Measurements from ENCODE around the gene TRIOBP. TPM values are rescaled to one million over a fixed set of nuclear protein-coding genes. Genes with fewer than 3 reads are reported as not detected.

Gene TRIOBP
- 104 TPM in 2 replicates for total RNA-seq
- polyA plus RNA-seq, result 53.8 and 60.6 TPM in 2 replicates
- 63.6 and 79.0 TPM in 2 replicates for polyA plus RNA-seq (2011; cell fraction: cytosol; rRNA removed)
- 47.6 and 54.0 TPM in 2 replicates for polyA plus RNA-seq (2011; cell fraction: nucleus; rRNA removed)
- polyA plus RNA-seq (2012), result 54.5 and 57.2 TPM in 2 replicates
- 107 and 137 TPM in 2 replicates for polyA minus RNA-seq
- polyA minus RNA-seq (2011; cell fraction: cytosol; rRNA and poly(A)+ RNA removed), result 14.3 TPM
- polyA minus RNA-seq (2011; cell fraction: nucleus; rRNA and poly(A)+ RNA removed), result 37.7 and 39.5 TPM in 2 replicates
- percentile 62 among the genes with signal in this experiment for Bru-seq, nascent RNA
- BruChase-seq, experiment 1, labeled RNA remaining after a 6-hour chase, result percentile 77 among the genes with signal in this experiment
- percentile 72 among the genes with signal in this experiment for BruChase-seq, experiment 2, labeled RNA remaining after a 2-hour chase
- long read RNA-seq, transcript TRIOBP-203 (14 exons, 2,324 nt), result major isoform, 314 of 573 reads
- long read RNA-seq, transcript TRIOBP-205 (8 exons, 2,125 nt), result minor isoform, 50 of 573 reads
- long read RNA-seq, partial matches to known transcripts, result 67 of 573 reads
- long read RNA-seq, other reads (novel, unspliced or antisense), result 142 of 573 reads

GRCh38 chr22:37696657-37697537 is at the start of gene TRIOBP:
TSS of gene TRIOBP (plus strand) at chr22:37697048. CDS start at chr22:37701366, 4,318 bp downstream.
- Histone ChIP-seq H3K36me3 (ENCODE audit: control insufficient read depth in 2 of 2, extremely low read depth in 1 of 2, insufficient read depth in 2 of 2, low read length in 2 of 2) (peaks cover 0 to 14% of the 10 kb centered on the region in 2 experiments), H3K27me3 (ENCODE audit: control insufficient read depth in 2 of 2, insufficient read depth in 2 of 2, low read length in 2 of 2) (no peaks in the 10 kb centered on the region), H3K9me1 (replicated peaks; ENCODE audit: control insufficient read depth, extremely low read depth, insufficient read depth, low read length) (no peaks in the 10 kb centered on the region), H3K4me3 (replicated peaks in 1 of 3; ENCODE audit: insufficient read depth in 1 of 3, low read depth in 1 of 3, low read length in 3 of 3) (no peak within 1 kb of the TSS), H3K4me2 (ENCODE audit: insufficient read depth, low read length) (peak within 1 kb of the TSS; percentile 67), H3K79me2 (ENCODE audit: control insufficient read depth, insufficient read depth, low read length) (no peaks in the 10 kb centered on the region), H3K27ac (ENCODE audit: insufficient read depth, low read depth, low read length) (no peak within 1 kb of the TSS), H3K9me3 (replicated peaks; ENCODE audit: control insufficient read depth, insufficient read depth, low read length) (no peaks in the 10 kb centered on the region), H4K20me1 (replicated peaks; ENCODE audit: control insufficient read depth, extremely low read depth, insufficient read depth, low read length) (no peaks in the 10 kb centered on the region), H3K9ac (replicated peaks; ENCODE audit: extremely low read depth, insufficient read depth, low read length) (no peak within 1 kb of the TSS), H3K4me1 (ENCODE audit: control insufficient read depth, extremely low read depth, insufficient read depth, low read length) (peaks cover 11% of the 10 kb centered on the region), H2AFZ (ENCODE audit: low read depth, low read length) (peak within 1 kb of the TSS; percentile 55)
- TF ChIP-seq FOS (IDR thresholded peaks at IDR 0.05; ENCODE audit: borderline replicate concordance, insufficient read depth, low read length) (peak; percentile 38), MYC (IDR thresholded peaks at IDR 0.05; ENCODE audit: low read depth, low read length) (no peak), CTCF (IDR thresholded peaks at IDR 0.05; ENCODE audit: extremely low read depth in 1 of 2, insufficient read depth in 1 of 2, low read depth in 1 of 2, low read length in 2 of 2) (peak; percentile 56 to 78), POLR2AphosphoS5 (IDR thresholded peaks at IDR 0.05; ENCODE audit: insufficient read depth, low read depth, low read length) (peak; percentile 25)
- dilution Hi-C loops (cut with MboI; ENCODE audit: extremely low pct_ligation_motif_present, low sequenced_read_pairs), result no loop called here
- DNase-seq (ENCODE audit: low read depth, low spot score) (peak; percentile 96), FAIRE-seq (peak; percentile 99)
- CTCF ChIA-PET, result interaction anchor here (0.8 to 3.3 kb wide), 9 partner anchors 11 to 95 kb away, joined by 3 to 19 read pairs (median 3); partner anchors contain the start of gene NOL12
- POLR2A ChIA-PET, result interaction anchor here (0.7 kb wide), 1 partner anchor 54 kb away, joined by 9 read pairs; no protein-coding TSS in a partner anchor
- BruUV-seq (replicated peaks), result no TSS peak
- intact Hi-C loops (cut with micrococcal nuclease), result loop anchor here (1.0 kb wide), 3 partner anchors 11 to 50 kb away; partner anchors contain the start of genes NOL12 and PDXP

Data from endothelial cell of umbilical vein (primary cell).